GM19372 (cell line): ENCODE measurements around the gene CCDC83.
"Not testable (repeated sequence)": the region's sequence is repeated elsewhere in the genome, so short reads cannot be mapped to it uniquely, and the experiment has no call there.

Experiments
- ATAC-seq: cut with Tn5 transposase; IDR thresholded peaks from one replicate; pipeline ENCODE4 v1.9.1; 2021; ENCODE audit warnings: mild to moderate bottlenecking, low read depth, moderate library complexity; ENCODE audit not compliant: unreplicated experiment

The CCDC83 gene

DNA sequence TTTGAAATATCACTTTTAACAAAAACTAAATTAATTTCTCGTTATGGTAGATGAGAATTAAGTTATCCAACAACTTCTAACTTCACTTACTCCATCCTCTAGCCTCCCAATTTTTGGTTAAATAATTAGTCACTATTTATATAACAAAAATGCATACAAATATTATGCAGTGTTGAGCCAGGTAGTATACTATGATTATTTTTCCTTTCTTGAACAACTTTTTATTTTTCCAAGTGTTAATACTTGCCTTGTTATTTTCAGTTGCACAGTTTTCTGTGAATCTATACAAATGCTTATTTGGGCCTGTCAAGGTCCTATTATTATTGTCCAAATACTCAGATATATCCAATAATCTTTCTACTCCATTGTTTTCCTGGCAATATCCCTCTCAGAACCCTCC lies 19.9 kb upstream of the CCDC83 start:
- no peak for ATAC-seq

DNA sequence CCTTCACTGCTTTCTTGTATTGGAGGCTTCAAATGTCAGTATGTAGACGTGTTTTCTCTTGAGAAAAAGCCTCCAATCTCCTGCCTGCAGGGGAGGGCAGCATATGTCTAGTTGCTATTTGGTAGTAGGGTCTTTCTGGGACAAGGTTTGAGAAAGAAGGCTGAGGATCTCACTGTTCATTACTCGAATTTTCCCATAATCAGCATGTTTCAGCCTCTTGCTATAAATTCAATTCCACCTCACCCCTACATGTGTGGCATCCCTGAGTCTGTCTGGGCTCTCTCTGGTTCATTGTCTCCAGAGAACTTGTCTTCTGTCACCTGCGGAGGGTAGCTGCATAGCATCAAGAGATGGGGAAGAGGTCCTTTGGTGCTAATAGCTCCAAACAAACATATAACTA lies 19.5 kb upstream of the CCDC83 start:
- no peak for ATAC-seq

DNA sequence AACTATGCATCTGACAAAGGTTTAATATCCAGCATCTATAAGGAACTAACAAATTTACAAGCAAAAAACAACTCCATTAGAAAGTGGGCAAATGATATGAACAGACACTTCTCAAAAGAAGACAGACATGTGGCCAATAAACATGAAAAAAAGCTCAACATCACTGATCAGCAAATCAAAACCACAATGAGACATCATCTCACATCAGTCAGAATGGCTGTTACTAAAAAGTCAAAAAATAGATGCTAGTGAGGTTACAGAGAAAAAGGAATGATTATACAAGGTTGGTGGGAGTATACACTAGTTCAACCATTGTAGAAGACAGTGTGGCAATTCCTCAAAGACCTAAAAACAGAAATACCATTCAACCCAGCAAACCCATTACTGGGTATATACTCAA lies 14.3 kb upstream of the CCDC83 start:
- ATAC-seq: not testable (repeated sequence)

DNA sequence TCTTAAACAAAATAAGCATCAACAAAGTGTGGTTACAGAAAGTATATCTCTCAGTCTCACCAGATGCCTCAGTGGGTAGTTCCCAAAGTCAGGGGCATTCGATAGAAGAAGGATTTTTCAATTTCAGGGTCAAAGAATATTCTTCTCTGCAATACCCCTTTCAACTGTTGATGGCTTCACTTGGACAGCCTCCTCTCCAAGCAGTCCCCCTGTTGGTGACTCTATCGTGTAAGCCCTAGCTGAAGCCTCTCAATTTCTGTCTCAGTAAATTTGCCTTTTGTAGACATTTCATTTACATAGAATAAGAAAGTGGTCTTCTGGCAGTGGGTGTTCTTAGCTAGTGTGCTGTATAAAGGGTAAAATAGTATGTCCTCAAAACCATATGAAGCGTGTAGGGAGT lies 11.3 kb upstream of the CCDC83 start:
- no peak for ATAC-seq

DNA sequence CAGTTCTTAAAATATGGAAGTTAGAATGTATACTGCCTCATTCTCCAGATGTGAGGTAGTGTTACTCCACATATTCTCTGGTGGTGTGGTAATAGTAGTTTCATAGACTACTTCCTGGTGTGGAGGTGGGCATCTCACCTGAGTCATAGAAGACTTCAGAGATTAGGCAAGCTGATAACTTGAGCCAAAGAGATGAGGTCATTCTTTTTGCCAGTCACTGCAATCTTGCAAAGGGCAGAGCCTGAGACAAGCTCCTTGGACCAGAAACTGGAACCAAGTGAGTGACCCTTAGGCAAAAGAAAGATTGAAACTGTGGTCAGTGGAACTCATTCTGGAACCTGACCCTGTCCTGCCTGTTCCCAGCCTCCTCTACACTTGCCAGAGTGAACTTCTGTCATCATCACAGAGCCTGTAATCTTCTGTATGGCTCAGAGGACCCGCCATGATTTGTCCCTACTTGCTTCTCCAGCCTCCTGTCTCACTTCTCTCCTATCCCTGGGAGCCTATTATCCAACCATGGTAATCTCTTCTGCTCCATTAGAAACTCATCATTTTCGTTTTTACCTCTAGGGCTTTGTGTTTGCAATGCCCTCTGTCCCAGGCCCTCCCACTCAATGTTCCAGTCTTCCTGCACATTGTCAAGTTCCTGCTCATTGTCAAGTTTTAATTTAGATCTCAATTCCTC lies 10.6 kb upstream of the CCDC83 start:
- no peak for ATAC-seq

DNA sequence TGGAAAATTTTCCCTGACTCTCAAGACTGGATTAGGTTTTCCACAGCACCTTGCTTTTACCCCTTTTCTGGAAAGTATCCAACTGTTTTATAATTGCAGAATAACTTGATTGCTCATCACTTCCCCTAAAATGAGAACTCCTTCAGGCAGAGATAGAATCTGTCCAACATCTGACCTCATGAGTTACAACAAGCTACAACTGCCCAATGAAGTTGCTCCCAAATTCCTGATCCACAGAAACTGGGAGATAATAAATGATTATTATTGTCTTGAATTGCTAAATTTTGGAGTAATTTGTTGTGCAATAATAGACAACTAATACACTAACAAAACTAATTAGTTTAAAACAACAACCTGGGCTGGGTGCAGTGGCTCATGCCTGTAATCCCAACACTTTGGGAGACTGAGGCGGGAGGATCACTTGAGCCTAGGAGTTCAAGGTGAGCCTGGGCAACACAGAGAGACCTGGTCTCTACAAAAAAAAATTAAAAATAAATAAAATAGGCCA lies 10.0 kb upstream of the CCDC83 start:
- no peak for ATAC-seq

DNA sequence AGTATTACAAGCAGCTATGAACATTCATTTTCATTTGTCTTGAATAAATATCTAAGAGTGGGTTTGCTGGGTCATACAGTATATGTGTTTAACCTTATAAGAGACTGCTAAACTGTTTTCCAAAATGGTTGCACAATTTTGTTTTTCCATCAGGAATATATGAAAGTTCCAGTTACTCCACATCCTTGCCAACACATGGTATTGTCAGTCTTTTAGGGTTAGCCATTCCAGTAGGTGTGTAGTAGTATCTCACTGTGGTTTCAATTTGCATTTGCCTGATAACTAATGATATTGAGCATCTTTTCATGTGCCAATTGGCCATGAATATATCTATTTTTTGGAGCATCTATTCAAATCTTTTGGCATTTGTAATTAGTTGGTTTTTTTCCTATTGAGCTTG lies 7.7 kb upstream of the CCDC83 start:
- ATAC-seq: no peak

DNA sequence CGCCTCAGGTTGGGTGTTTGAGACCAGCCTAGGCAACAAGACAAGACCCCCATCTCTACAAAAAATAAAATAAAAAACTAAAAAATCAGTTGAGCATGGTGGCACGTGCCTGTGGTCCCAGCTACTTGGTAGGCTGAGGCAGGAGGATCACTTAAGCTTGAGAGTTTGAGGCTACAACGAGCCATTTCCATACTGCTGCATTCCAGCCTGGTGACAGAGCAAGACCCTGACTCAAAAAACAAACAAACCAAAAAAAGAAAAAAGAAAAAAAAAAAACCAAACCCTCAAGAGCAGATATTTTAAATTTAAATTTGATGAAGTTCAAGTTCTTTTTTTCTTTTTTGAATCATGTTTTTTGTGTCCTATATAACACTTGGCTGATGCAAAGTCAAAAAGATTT lies 7.2 kb upstream of the CCDC83 start:
- ATAC-seq: no peak

DNA sequence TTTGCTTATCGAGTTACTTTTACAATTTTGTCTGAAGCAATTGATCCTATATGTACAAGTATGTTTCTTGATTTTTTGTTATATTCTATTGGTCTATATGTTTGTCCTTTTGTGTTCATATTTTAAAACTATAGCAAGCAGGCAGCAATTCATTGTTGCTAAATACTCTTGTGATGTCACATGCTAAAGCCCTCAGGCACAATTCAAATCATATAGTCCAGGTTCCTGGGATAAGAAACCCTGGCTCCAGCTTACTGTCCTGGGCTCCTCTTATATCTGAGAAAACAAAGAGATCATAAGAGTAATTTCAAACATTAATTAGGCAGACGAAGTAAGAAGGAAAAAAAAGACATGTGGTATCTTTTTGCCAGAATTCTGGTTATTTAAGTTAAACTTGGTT lies 6.6 kb upstream of the CCDC83 start:
- no peak for ATAC-seq

DNA sequence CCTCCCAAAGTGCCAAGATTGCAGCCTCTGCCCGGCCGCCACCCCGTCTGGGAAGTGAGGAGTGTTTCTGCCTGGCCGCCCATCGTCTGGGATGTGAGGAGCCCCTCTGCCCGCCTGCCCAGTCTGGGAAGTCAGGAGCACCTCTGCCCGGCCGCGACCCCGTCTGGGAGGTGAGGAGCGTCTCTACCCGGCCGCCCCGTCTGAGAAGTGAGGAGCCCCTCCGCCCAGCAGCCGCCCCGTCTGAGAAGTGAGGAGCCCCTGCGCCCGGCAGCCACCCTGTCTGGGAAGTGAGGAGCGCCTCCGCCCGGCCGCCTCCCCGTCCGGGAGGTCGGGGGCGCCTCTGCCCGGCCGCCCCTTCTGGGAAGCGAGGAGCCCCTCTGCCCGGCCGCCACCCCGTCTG lies 2.4 kb upstream of the CCDC83 start:
- ATAC-seq: not testable (repeated sequence)

DNA sequence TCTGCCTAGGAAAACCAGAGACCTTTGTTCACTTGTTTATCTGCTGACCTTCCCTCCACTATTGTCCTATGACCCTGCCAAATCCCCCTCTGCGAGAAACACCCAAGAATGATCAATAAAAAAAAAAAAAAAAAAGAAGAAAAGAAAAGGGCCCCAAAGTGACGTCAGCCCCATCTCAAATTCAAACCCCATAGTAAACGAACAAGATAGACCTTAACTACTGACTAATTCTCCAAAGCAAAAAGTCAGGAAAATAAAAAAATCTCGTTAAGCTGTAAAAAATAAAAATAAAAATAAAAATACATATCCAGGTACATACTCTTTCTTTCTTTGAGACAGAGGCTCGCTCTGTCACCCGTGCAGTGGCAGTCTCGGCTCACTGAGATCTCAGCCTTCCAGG lies 1.6 kb upstream of the CCDC83 start:
- not testable (repeated sequence) for ATAC-seq

DNA sequence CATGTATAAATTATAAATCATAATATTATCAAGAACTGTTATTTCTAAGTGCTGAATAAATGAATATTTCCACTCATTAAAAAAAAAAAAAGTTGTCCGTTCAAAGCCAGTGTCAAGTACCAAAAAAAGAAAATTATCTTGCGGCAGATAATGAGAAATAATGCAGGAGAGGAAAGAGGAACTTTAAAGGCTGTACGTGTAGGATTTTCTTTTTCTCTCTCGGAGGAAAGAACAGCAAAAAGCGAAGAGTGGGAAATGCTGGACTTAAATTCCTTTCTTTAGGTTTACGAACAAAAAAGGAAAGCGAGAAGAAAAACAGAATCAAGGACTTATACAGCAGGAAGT lies 999 bp upstream of the CCDC83 start:
- no peak for ATAC-seq

DNA sequence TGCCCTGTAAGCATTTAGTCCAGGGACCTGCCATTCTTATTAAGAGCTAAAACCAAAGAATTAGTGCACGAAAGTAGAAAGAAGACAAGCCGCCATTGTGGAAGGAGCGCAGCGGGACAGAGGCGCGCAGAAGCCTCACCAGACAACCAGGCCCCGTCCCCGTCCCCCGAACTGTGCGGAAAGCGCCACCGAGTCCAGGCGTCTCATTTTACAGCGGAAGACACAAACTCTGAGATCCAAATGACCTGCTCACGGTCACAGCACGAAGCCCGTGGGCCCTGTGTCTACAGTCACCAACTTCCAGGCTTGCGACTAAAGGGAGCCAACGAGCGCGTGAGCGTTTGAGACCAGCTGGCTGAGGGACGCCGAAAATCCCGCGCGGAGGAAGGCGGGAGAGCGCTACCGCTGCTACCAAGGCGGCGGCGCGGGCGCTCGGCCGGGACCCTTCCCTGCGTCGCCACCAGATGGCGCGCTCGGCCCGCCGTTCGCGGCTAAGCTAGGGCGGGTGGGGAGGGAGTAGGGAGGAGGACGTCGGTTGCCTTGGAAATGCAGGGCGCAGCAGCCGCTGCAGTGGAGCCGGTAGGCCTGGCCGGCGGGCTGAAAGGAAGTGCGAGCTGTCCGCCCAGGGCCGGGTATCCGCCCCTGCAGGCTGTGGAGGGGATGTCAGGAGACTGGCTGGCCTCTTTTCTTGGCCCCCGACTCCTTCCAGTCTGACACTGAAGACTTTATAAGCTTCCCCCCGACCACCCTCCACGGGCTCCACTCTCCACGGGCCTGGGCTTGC lies 434 bp upstream of the CCDC83 start:
- peak; percentile 99 for ATAC-seq

DNA sequence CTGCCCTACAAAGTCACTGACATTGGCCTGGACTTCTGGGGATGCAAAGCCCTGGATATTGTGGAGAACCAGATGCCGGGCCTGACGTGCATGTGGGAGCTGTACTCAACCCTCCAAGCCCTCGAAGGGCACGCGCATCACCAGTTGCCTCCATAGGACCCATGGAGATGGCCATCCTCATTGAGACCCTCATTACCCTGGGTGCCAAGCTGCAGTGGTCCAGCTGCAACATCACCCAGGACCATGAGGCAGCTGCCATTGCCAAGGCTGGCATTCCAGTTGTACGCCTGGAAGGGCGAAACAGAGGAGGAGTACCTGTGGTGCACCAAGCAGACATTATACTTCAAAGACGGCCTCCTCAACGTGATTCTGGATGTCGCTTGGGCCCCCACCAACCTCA lies 1.9 kb downstream of the CCDC83 start:
- no peak for ATAC-seq

DNA sequence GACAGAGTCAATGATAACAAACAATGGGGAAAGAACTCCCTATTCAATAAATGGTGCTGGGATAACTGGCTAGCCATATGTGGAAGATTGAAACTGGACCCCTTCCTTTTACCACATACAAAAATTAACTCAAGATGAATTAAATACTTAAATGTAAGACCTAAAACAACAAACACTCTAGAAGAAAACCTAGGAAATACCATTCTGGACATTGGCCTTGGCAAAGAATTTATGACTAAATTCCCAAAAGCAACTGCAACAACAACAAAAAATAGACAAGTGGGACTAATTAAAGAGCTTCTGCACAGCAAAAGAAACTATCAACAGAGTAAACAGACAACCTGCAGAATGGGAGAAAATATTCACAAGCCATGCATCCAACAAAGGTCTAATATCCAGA lies 4.4 kb downstream of the CCDC83 start:
- ATAC-seq: not testable (repeated sequence)

DNA sequence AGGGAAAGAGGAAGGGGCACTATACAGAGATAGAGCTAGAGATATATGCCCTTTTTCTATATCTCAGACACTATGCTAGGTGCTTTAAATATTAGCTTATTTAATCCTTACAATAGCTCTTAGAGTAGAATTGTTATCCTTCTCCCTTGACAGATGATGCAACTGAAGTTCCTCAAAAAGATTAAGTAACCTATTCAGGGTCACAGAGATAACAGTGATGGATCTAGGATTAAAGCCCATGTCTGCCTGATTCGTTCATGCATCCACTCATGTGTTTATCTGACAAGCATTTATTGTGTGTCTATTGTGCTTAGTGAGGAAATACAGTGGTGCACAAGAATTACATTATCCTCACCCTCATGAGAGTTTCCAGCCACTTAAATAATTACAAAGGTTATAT lies 8.7 kb downstream of the CCDC83 start:
- no peak for ATAC-seq

DNA sequence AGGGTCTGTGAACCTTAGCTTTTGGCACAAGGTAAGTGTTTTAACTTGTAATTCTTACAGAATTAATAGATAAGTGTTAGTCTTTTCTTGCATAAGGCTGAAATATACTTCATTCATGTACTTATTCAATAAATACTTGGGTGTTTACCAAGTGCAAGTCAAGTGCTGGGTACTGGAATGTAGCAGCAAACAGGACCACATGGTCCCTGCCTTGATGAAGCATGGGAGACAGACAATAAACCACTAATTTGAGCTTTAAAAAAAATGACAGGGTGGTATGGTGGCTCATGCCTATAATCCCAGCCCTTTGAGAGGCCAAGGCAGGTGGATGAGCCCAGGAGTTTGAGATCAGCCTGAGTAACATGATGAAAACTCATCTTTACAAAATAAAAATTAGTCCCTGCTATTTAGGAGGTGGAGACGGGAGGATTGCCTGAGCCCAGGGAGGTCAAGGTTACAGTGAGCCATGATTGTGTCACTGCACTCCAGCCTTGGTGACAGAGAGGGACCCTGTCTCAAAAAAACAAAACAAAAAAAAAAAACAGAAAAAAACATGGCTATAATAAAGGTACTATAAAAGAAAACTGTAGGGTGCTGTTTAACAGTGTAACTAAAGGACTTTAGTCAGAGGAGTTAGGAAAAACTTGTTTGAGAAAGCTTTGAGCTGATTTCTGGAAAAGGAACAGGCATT lies 11.1 kb downstream of the CCDC83 start:
- ATAC-seq: no peak

DNA sequence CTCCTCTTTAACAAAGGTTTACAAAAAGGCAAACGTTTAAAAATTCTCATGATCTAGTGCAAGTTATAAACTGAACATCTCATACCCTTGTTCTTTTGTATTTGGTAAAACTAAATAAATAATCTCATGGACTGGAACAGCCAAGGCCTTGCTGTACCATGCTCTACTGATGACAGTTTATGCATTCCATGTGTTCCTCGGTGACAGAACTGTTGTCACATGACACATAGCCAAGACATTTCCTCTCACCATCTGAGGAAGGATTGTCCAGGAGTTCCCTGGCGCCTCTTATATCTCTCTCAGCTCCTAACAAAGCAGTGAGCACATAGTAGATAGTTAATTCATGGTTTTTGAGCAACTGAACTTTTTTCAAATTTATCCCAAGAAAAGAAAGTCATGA lies 12.6 kb downstream of the CCDC83 start:
- ATAC-seq: no peak

DNA sequence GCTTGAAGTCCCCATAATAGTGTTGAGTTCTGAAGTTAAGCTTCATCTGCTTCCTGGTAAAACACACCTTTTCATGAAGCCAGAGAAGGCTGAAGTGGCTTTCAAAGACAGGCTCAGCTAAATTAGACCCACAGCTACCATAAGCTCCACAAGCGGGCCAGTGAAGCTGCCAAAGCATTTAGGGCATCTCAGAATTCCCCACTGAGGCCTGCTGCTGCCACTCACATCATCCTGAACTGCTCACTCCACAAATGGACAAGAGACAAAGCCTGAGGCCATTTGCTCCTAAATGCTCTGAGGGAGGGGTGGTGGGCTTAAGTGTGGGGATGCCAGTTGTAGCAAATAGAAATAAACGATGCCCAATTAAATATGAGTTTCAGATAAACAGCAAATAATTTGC lies 14.6 kb downstream of the CCDC83 start:
- no peak for ATAC-seq

DNA sequence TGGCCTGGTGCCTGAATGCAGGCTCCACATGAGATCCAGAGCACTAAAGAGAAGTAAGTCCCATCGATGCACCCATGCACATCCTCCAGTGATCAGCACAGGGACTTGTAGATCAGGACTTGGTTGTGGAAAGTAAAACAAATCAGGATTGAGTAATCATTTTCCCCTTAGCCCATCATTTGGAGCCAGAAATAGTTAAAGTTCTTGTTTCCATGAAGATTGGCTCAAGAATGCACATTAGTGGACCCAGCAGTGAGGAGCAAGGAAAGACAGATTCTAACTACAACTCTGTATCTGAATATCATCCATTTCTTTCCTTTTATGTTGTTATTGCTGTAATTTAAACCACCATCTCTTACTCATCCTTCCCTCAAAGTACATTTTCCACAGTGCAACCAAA lies 19.1 kb downstream of the CCDC83 start:
- ATAC-seq: no peak

DNA sequence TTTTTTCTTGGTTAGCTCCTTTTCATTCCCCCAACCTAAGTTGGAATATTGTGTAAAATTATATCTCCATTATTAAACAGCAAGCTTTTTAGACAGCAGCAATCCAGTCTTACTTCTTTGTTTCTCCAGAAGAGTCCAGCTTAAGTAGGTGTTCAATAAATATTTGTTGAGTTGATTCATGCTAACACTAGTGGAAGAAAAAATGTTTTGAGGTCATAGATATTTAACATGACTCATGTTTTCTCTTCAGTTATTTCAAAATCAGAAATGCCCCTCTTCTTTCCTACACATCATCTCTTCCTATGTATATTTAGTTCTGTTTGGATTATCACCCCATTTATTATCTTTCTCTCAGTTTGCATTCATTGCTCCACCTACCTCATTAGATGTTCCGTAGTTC lies 20.3 kb downstream of the CCDC83 start:
- ATAC-seq: no peak

DNA sequence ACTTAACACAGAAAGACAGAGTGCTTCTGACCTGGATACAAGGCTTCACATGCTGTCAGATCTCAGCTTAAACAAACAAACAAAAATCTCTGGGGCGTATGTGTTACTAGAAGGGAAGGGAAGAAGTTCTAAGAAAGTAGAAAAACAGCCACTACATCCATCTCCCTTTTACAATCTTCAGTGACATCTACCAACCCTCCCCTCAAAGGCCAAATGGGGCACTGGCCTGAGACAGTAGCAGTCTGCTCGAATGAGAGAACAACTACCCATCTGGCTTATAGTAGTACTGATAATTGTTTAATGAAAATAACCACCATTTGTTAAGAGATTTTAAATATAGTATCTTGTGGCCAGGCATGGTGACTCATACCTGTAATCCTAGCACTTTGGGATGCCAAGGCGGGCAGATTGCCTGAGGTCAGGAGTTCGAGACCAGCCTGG lies 29.4 kb downstream of the CCDC83 start:
- ATAC-seq: no peak
